Measurements from ENCODE around the gene TBC1D19.

The TBC1D19 gene

GRCh38 chr4:26784207-26784865 is 200.5 kb downstream of the TBC1D19 start:
- no peak overlapping the region for H3K4me3 ChIP-seq (replicated peaks; ENCODE audit: insufficient read depth, low read length)
- no peak for DNase-seq (ENCODE audit: low read depth in 1 of 2, low spot score in 1 of 2)
- no peak overlapping the region for H3K27ac ChIP-seq (replicated peaks)
- H3K27me3 ChIP-seq (ENCODE audit: insufficient read depth, poor library complexity, severe bottlenecking), result no peaks in the 10 kb centered on the region
- TF ChIP-seq SPI1 (IDR thresholded peaks at IDR 0.05; ENCODE audit: borderline replicate concordance, low read depth), result no peak
- TF ChIP-seq CTCF (IDR thresholded peaks at IDR 0.05; ENCODE audit: insufficient read depth, low read length), result no peak
- no peak for TF ChIP-seq REST (IDR thresholded peaks at IDR 0.05; ENCODE audit: insufficient replicate concordance, low read depth)
- no peak for TF ChIP-seq GABPA (IDR thresholded peaks at IDR 0.05; ENCODE audit: low read depth)
- no peak for TF ChIP-seq POLR2AphosphoS5 (IDR thresholded peaks at IDR 0.05; ENCODE audit: low read depth)

- H3K4me3 ChIP-seq (replicated peaks; ENCODE audit: insufficient read depth, low read length), result no peak overlapping the region
- no peaks in the 10 kb centered on the region for H3K27me3 ChIP-seq (ENCODE audit: insufficient read depth, poor library complexity, severe bottlenecking)
- TF ChIP-seq REST (IDR thresholded peaks at IDR 0.05; ENCODE audit: insufficient replicate concordance, low read depth) (no peak), SPI1 (IDR thresholded peaks at IDR 0.05; ENCODE audit: borderline replicate concordance, low read depth) (no peak), GABPA (IDR thresholded peaks at IDR 0.05; ENCODE audit: low read depth) (no peak), POLR2AphosphoS5 (IDR thresholded peaks at IDR 0.05; ENCODE audit: low read depth) (no peak), CTCF (IDR thresholded peaks at IDR 0.05; ENCODE audit: insufficient read depth, low read length) (no peak)
- H3K27ac ChIP-seq (replicated peaks), result no peak overlapping the region
- DNase-seq (ENCODE audit: low read depth in 1 of 2, low spot score in 1 of 2), result no peak
These were observed 201.4 kb downstream of the TBC1D19 start for GRCh38 chr4:26785312-26785711.

GRCh38 chr4:26785810-26786209 is 201.9 kb downstream of the TBC1D19 start:
- TF ChIP-seq CTCF (IDR thresholded peaks at IDR 0.05; ENCODE audit: insufficient read depth, low read length) (no peak), POLR2AphosphoS5 (IDR thresholded peaks at IDR 0.05; ENCODE audit: low read depth) (no peak), GABPA (IDR thresholded peaks at IDR 0.05; ENCODE audit: low read depth) (no peak), REST (IDR thresholded peaks at IDR 0.05; ENCODE audit: insufficient replicate concordance, low read depth) (no peak), SPI1 (IDR thresholded peaks at IDR 0.05; ENCODE audit: borderline replicate concordance, low read depth) (no peak)
- Histone ChIP-seq H3K27ac (replicated peaks) (peak overlapping the region; percentile 38), H3K4me3 (replicated peaks; ENCODE audit: insufficient read depth, low read length) (no peak overlapping the region), H3K27me3 (ENCODE audit: insufficient read depth, poor library complexity, severe bottlenecking) (no peaks in the 10 kb centered on the region)
- DNase-seq (ENCODE audit: low read depth in 1 of 2, low spot score in 1 of 2), result no peak
